GM12878 (cell line): ENCODE data around the gene AMOTL1. TPM values are rescaled to one million over a fixed set of nuclear protein-coding genes. Genes with fewer than 3 reads are reported as not detected.

Source experiments
- ATAC-seq: fragments of 200-7000 bp; cut with Tn5 transposase; 3 replicates; pipeline ENCODE4 v1.9.1; 2020; ENCODE audit warnings: mild to moderate bottlenecking, moderate library complexity
- BruUV-seq: library from RNA; stranded (reverse); fragments of 400-500 nt; replicated peaks from 2 replicates; lab custom pipeline; 2021; lab: Mats Ljungman, UMichigan
- CTCF ChIA-PET: fragments of 300-600 bp; sonication (Branson Sonifier 250); formaldehyde crosslinking; extraction: SDS; loops from one replicate; lab custom pipeline; 2021; ENCODE audit warnings: inconsistent platforms; lab: Yijun Ruan, JAX
- POLR2A ChIA-PET: fragments of 350-600 bp; formaldehyde crosslinking; extraction: SDS; loops from one replicate; lab custom pipeline; 2021; ENCODE audit warnings: inconsistent platforms; lab: Charles Lee
- RAD21 ChIA-PET: fragments of 300-600 bp; sonication (Branson Sonifier 250); formaldehyde crosslinking; loops from one replicate; lab custom pipeline; 2023; ENCODE audit warnings: antibody characterized with exemption; ENCODE audit not compliant: unreplicated experiment; lab: Charles Lee
- SMC1A ChIA-PET: fragments of 300-600 bp; sonication (Branson Sonifier 250); formaldehyde crosslinking; loops from one replicate; lab custom pipeline; 2023; ENCODE audit not compliant: unreplicated experiment, uncharacterized antibody; lab: Charles Lee
- DNase-seq: peaks from one replicate; pipeline ENCODE4 v3.0.0-alpha.2; 2011; ENCODE audit warnings: low read depth, low spot score
- FAIRE-seq: peaks from 3 replicates; lab custom pipeline; 2011; peaks lifted over from hg19 to GRCh38; lab: Jason Lieb, UNC
- H2AFZ ChIP-seq: 2 replicates; pipeline ENCODE4 v1.6.0; 2011; ENCODE audit warnings: low read depth, low read length, control low read depth; ENCODE audit not compliant: control insufficient read depth
- H3K27ac ChIP-seq: 2 replicates; pipeline ENCODE4 v1.5.1; 2011; ENCODE audit warnings: control low read depth; ENCODE audit not compliant: control insufficient read depth, insufficient read depth
- H3K27me3 ChIP-seq, 2 experiments: replicated peaks in 1 of 2; 2 replicates each; pipeline versions ENCODE4 v1.6.0 to v1.6.1; 2011; ENCODE audit warnings: low read length in 1 of 2; ENCODE audit not compliant: control insufficient read depth in 2 of 2, insufficient read depth in 2 of 2
- H3K36me3 ChIP-seq, 2 experiments: 2 replicates each; pipeline ENCODE4 v1.5.1; 2011; ENCODE audit warnings: low read length in 1 of 2; ENCODE audit not compliant: control insufficient read depth in 2 of 2, insufficient read depth in 2 of 2
- H3K4me1 ChIP-seq: 2 replicates; pipeline ENCODE4 v1.6.1; 2011; ENCODE audit warnings: mild to moderate bottlenecking, low read length, moderate library complexity, mixed read lengths; ENCODE audit not compliant: control insufficient read depth, insufficient read depth
- H3K4me2 ChIP-seq: 2 replicates; pipeline ENCODE4 v1.6.0; 2011; ENCODE audit warnings: control low read depth; ENCODE audit not compliant: control insufficient read depth, insufficient read depth
- H3K4me3 ChIP-seq: fragments of 200-600 bp; sonication (generic); 2 replicates; pipeline ENCODE4 v1.5.1; 2016
- H3K79me2 ChIP-seq: 2 replicates; pipeline ENCODE4 v1.6.0; 2011; ENCODE audit warnings: low read length; ENCODE audit not compliant: control insufficient read depth, insufficient read depth
- H3K9ac ChIP-seq: 2 replicates; pipeline ENCODE4 v1.8.0; 2011; ENCODE audit warnings: low read length, control low read depth, mixed read lengths; ENCODE audit not compliant: control insufficient read depth, insufficient read depth
- H3K9me3 ChIP-seq: replicated peaks from 3 replicates; pipeline ENCODE4 v1.5.1; 2011; ENCODE audit warnings: mild to moderate bottlenecking, low read length; ENCODE audit not compliant: control insufficient read depth, insufficient read depth
- H4K20me1 ChIP-seq: 2 replicates; pipeline ENCODE4 v1.6.0; 2011; ENCODE audit not compliant: control insufficient read depth, insufficient read depth
- BCL11A ChIP-seq: IDR thresholded peaks from 2 replicates; pipeline ENCODE4 v1.6.1; 2011; ENCODE audit warnings: low read depth, low read length
- CHD4 ChIP-seq: fragments of 200-600 bp; sonication (generic); IDR thresholded peaks from 2 replicates; pipeline ENCODE4 v1.6.1; 2016; ENCODE audit warnings: mild to moderate bottlenecking
- EGR1 ChIP-seq, 2 experiments: IDR thresholded peaks; 1 replicate in 1 of 2; 2 replicates in 1 of 2; pipeline ENCODE4 v1.6.1; 2011 to 2012; ENCODE audit warnings: low read depth in 2 of 2, low read length in 2 of 2, borderline replicate concordance in 1 of 2, mild to moderate bottlenecking in 1 of 2, moderate library complexity in 1 of 2
- FOS ChIP-seq: IDR thresholded peaks from 3 replicates; pipeline ENCODE4 v1.6.1; 2011; ENCODE audit warnings: borderline replicate concordance; ENCODE audit not compliant: insufficient read length; ENCODE audit errors: extremely low read depth
- FOXM1 ChIP-seq: IDR thresholded peaks from 2 replicates; pipeline ENCODE4 v1.6.1; 2012; ENCODE audit warnings: low read depth, mild to moderate bottlenecking, inconsistent platforms, low read length, moderate library complexity
- IKZF1 ChIP-seq: fragments of 450-650 bp; conservative IDR thresholded peaks from 2 replicates; pipeline ENCODE4 v1.6.1; 2017; ENCODE audit warnings: antibody characterized with exemption, mild to moderate bottlenecking
- KLF5 ChIP-seq: fragments of 450-650 bp; IDR thresholded peaks from 2 replicates; pipeline ENCODE4 v1.6.1; 2014; ENCODE audit warnings: mild to moderate bottlenecking; ENCODE audit not compliant: partially characterized antibody
- MEF2B ChIP-seq: fragments of 450-650 bp; IDR thresholded peaks from 2 replicates; pipeline ENCODE4 v1.6.1; 2018; ENCODE audit warnings: mild to moderate bottlenecking, moderate library complexity; ENCODE audit not compliant: partially characterized antibody, poor library complexity, severe bottlenecking
- PAX8 ChIP-seq: fragments of 450-650 bp; IDR thresholded peaks from 2 replicates; pipeline ENCODE4 v1.6.1; 2017; ENCODE audit warnings: mild to moderate bottlenecking, moderate library complexity
- PML ChIP-seq: IDR thresholded peaks from 2 replicates; pipeline ENCODE4 v1.6.1; 2012; ENCODE audit warnings: low read length, inconsistent platforms
- POLR2A ChIP-seq: IDR thresholded peaks from 2 replicates; pipeline ENCODE4 v1.6.1; 2011; ENCODE audit warnings: low read depth, mild to moderate bottlenecking, low read length
- RCOR1 ChIP-seq: conservative IDR thresholded peaks from 2 replicates; pipeline ENCODE4 v1.6.1; 2012; ENCODE audit warnings: low read depth, low read length, improper control_type of control experiment
- SIN3A ChIP-seq: IDR thresholded peaks from 2 replicates; pipeline ENCODE4 v1.6.1; 2012; ENCODE audit warnings: low read depth, low read length, improper control_type of control experiment
- SMC3 ChIP-seq: IDR thresholded peaks from 2 replicates; pipeline ENCODE4 v1.6.1; 2011; ENCODE audit warnings: low read length, improper control_type of control experiment, borderline replicate concordance
- SPI1 ChIP-seq: IDR thresholded peaks from 2 replicates; pipeline ENCODE4 v1.6.1; 2011; ENCODE audit warnings: low read depth, mild to moderate bottlenecking, low read length, moderate library complexity, borderline replicate concordance; ENCODE audit not compliant: insufficient read depth
- TAF1 ChIP-seq: IDR thresholded peaks from 2 replicates; pipeline ENCODE4 v1.6.1; 2011; ENCODE audit warnings: mild to moderate bottlenecking, low read depth, low read length, borderline replicate concordance
- TARDBP ChIP-seq: IDR thresholded peaks from 2 replicates; pipeline ENCODE4 v1.6.1; 2016; ENCODE audit warnings: borderline replicate concordance
- ZBED1 ChIP-seq: IDR thresholded peaks from 2 replicates; pipeline ENCODE4 v1.6.1; 2016; ENCODE audit warnings: borderline replicate concordance
- ZNF217 ChIP-seq: fragments of 450-650 bp; IDR thresholded peaks from 2 replicates; pipeline ENCODE4 v1.6.1; 2017; ENCODE audit warnings: antibody characterized with exemption, mild to moderate bottlenecking
- WGBS: methylation state at CpG from one replicate; pipeline ENCODE4 v1.1.6; 2016; ENCODE audit warnings: low lambda C conversion rate; ENCODE audit not compliant: insufficient replicate concordance, insufficient coverage; ENCODE audit errors: missing lambda C conversion rate; 5-methylcytosine and 5-hydroxymethylcytosine counted together
- in situ Hi-C: fragments of 300-500 bp; cut with MboI; formaldehyde crosslinking; loops from 9 replicates; pipeline ENCODE4 v1.14.3; 2018; ENCODE audit warnings: mixed read lengths
- intact Hi-C: fragments of 100-400 bp; cut with micrococcal nuclease; formaldehyde crosslinking; loops from one replicate; pipeline ENCODE4 v1.14.2; 2022; ENCODE audit not compliant: unreplicated experiment
- polyA plus RNA-seq, 11 experiments: library from polyadenylated mRNA; depleted of rRNA in 4 of 11; unstranded in 6 of 11; stranded (reverse) in 5 of 11; fragments of >200 nt; fragmentation: Nextera tagmentation in 4 of 11; fragmentation: Illumina TruSeq in 1 of 11; extraction: Ambion mirVana in 4 of 11; extraction: Trizol in 1 of 11; gene quantifications; 1 replicate in 1 of 11; 2 replicates in 10 of 11; pipeline versions ENCODE4 v1.2.1 to v1.2.3, GENCODE V29; 2011 to 2016; ENCODE audit warnings: inconsistent platforms in 2 of 11, missing spikeins in 2 of 11, low read depth in 1 of 11
- total RNA-seq, 4 experiments: library from RNA; depleted of rRNA in 3 of 4; stranded (reverse); fragments of >200 nt in 3 of 4; fragmentation: Illumina TruSeq in 1 of 4; extraction: Trizol in 1 of 4; gene quantifications; 2 replicates each; pipeline versions ENCODE4 v1.2.1 to v1.2.3, GENCODE V29; 2013 to 2021
- TF ChIP-seq, protein P1 (sequence below): fragments of 450-650 bp; IDR thresholded peaks from 2 replicates; pipeline ENCODE4 v1.6.1; 2016; ENCODE audit warnings: mild to moderate bottlenecking
- TF ChIP-seq, protein P2 (sequence below): fragments of 450-650 bp; IDR thresholded peaks from 2 replicates; pipeline ENCODE4 v1.6.1; 2018; ENCODE audit warnings: borderline replicate concordance, mild to moderate bottlenecking; ENCODE audit not compliant: partially characterized antibody
- TF ChIP-seq, protein P3 (sequence below): IDR thresholded peaks from 2 replicates; pipeline ENCODE4 v1.6.1; 2012; ENCODE audit warnings: low read length, inconsistent platforms

AMOTL1 gene
- total and polyA plus RNA-seq, 10 of the 15 experiments (the other 5 are each of a cell fraction or from before 2014, with no cell fraction given): under 0.01 to 0.41 (median 0.01) TPM; not detected in 7

DNA sequence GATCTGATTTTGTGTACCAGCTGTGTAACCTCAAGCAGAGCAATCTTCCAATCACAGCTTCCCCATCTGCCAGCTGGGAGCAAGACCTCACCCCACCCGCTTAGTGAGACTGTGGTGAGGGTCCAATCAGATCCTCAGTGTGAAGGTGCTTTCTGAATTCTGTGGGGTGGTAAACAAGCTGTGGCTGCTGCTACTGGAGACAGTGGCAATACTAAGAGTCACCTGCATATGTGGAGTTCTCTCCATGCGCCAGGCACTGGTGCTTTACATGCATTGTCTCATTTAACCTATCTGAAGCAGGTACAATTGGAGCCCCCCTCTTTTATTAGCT lies 154.8 kb downstream of the AMOTL1 start (continued):
- TF ChIP-seq ZNF217: no peak
- no peak for TF ChIP-seq IKZF1
- no peak for TF ChIP-seq SMC3
- TF ChIP-seq, protein P1, sequence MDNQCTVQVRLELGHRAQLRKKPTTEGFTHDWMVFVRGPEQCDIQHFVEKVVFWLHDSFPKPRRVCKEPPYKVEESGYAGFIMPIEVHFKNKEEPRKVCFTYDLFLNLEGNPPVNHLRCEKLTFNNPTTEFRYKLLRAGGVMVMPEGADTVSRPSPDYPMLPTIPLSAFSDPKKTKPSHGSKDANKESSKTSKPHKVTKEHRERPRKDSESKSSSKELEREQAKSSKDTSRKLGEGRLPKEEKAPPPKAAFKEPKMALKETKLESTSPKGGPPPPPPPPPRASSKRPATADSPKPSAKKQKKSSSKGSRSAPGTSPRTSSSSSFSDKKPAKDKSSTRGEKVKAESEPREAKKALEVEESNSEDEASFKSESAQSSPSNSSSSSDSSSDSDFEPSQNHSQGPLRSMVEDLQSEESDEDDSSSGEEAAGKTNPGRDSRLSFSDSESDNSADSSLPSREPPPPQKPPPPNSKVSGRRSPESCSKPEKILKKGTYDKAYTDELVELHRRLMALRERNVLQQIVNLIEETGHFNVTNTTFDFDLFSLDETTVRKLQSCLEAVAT: no peak
- TF ChIP-seq TAF1: no peak
- TF ChIP-seq, protein P2, sequence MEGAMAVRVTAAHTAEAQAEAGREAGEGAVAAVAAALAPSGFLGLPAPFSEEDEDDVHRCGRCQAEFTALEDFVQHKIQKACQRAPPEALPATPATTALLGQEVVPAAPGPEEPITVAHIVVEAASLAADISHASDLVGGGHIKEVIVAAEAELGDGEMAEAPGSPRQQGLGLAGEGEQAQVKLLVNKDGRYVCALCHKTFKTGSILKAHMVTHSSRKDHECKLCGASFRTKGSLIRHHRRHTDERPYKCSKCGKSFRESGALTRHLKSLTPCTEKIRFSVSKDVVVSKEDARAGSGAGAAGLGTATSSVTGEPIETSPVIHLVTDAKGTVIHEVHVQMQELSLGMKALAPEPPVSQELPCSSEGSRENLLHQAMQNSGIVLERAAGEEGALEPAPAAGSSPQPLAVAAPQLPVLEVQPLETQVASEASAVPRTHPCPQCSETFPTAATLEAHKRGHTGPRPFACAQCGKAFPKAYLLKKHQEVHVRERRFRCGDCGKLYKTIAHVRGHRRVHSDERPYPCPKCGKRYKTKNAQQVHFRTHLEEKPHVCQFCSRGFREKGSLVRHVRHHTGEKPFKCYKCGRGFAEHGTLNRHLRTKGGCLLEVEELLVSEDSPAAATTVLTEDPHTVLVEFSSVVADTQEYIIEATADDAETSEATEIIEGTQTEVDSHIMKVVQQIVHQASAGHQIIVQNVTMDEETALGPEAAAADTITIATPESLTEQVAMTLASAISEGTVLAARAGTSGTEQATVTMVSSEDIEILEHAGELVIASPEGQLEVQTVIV: no peak
- no peak for TF ChIP-seq FOXM1
- TF ChIP-seq CHD4: no peak

DNA sequence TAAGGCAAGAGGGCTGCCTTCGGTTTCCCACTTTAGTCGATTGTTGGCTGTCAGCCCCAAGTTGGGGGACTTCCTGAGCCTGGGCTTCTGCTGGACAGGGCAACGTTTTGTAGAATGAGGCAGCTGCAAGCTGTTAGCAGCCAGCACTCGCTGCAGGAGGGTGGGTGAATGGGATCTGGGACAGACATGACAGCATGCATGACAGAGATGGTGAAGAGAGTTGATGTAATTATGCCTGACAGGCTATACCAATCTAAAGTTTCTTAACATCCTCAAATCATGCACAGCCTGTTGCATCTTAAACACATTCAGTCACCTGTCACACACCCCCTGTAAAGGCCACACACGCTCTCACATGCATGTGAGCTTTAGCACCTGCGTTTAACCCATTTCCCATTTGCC lies 156.0 kb downstream of the AMOTL1 start:
- in situ Hi-C loops: no loop called here
- FAIRE-seq (no peak), ATAC-seq (no peak), DNase-seq (no peak)
- ChIA-PET CTCF (no interaction called here), POLR2A (no interaction called here), RAD21 (no interaction called here), SMC1A (no interaction called here)
- no peaks in the 10 kb centered on the region; the same call in 1 of the 3 replicates for H3K9me3 ChIP-seq
- H3K4me1 ChIP-seq: no peaks in the 10 kb centered on the region
- intact Hi-C loops: no loop called here
- no peak overlapping the region for H3K9ac ChIP-seq
- WGBS: 38% methylated on average over 6 of the region's 6 CpGs
- no peaks in the 10 kb centered on the region for H4K20me1 ChIP-seq
- BruUV-seq: no TSS peak
- no peak overlapping the region for H2AFZ ChIP-seq
- no peaks in the 10 kb centered on the region for H3K79me2 ChIP-seq
- H3K36me3 ChIP-seq: no peaks in the 10 kb centered on the region
- no peaks in the 10 kb centered on the region; a peak in 1 of 4 replicates for H3K27me3 ChIP-seq
- H3K4me3 ChIP-seq: no peak overlapping the region
- H3K27ac ChIP-seq: no peak overlapping the region
- H3K4me2 ChIP-seq: no peak overlapping the region
- no peak for TF ChIP-seq FOS
- no peak for TF ChIP-seq POLR2A
- no peak for TF ChIP-seq MEF2B
- TF ChIP-seq RCOR1: no peak
- no peak for TF ChIP-seq EGR1 (IDR thresholded peaks at IDR 0.05; ENCODE audit: borderline replicate concordance in 1 of 2, low read depth in 2 of 2, low read length in 2 of 2)
- no peak for TF ChIP-seq SPI1
- no peak for TF ChIP-seq PML
- TF ChIP-seq PAX8: no peak
- TF ChIP-seq TAF1: no peak
- TF ChIP-seq KLF5: no peak
- no peak for TF ChIP-seq ZBED1
- no peak for TF ChIP-seq TARDBP
- no peak for TF ChIP-seq BCL11A
- no peak for TF ChIP-seq ZNF217
- no peak for TF ChIP-seq SIN3A
- TF ChIP-seq, protein P3, sequence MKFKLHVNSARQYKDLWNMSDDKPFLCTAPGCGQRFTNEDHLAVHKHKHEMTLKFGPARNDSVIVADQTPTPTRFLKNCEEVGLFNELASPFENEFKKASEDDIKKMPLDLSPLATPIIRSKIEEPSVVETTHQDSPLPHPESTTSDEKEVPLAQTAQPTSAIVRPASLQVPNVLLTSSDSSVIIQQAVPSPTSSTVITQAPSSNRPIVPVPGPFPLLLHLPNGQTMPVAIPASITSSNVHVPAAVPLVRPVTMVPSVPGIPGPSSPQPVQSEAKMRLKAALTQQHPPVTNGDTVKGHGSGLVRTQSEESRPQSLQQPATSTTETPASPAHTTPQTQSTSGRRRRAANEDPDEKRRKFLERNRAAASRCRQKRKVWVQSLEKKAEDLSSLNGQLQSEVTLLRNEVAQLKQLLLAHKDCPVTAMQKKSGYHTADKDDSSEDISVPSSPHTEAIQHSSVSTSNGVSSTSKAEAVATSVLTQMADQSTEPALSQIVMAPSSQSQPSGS: no peak
